Measurements from ENCODE around the gene MFSD6.

- TF ChIP-seq CTCF (IDR thresholded peaks at IDR 0.05 in 8 of 11, conservative IDR thresholded peaks at IDR 0.05 in 3 of 11) = no peak
- no peak for TF ChIP-seq POLR2A (IDR thresholded peaks at IDR 0.05)
Measured at GRCh38 chr2:190465060-190465459, 56.9 kb downstream of the MFSD6 start.
